Neural cell (in vitro differentiated cells): ENCODE data around the gene C11orf21. TPM values are rescaled to one million over a fixed set of nuclear protein-coding genes. Genes with fewer than 3 reads are reported as not detected.

ENCODE experiments used
- H2AFZ ChIP-seq: fragments of 200-600, 300-800 bp; sonication (generic), shearing (Covaris generic); 2 replicates; pipeline ENCODE4 v1.6.0; 2014; ENCODE audit warnings: low read depth, mild to moderate bottlenecking, antibody characterized with exemption, low read length, moderate library complexity
- H3F3A ChIP-seq: fragments of 200-600 bp; shearing (Covaris generic); 2 replicates; pipeline ENCODE4 v1.6.1; 2016; ENCODE audit warnings: mild to moderate bottlenecking, moderate library complexity, mixed read lengths, antibody characterized with exemption, low read length; ENCODE audit not compliant: insufficient read depth, poor library complexity, severe bottlenecking
- H3K27ac ChIP-seq: fragments of 200-600, 300-800 bp; sonication (generic), shearing (Covaris generic); 2 replicates; pipeline ENCODE4 v1.5.1; 2014; ENCODE audit warnings: mild to moderate bottlenecking, low read length, moderate library complexity
- H3K27me3 ChIP-seq: fragments of 300-800, 200-600 bp; sonication (generic), shearing (Covaris generic); 2 replicates; pipeline ENCODE4 v1.6.0; 2014; ENCODE audit warnings: mild to moderate bottlenecking, low read depth, low read length, moderate library complexity; ENCODE audit not compliant: insufficient read depth
- H3K36me3 ChIP-seq: fragments of 300-800, 200-600 bp; sonication (generic), shearing (Covaris generic); 2 replicates; pipeline ENCODE4 v1.5.1; 2014; ENCODE audit warnings: mild to moderate bottlenecking, antibody characterized with exemption, low read length, moderate library complexity; ENCODE audit not compliant: insufficient read depth
- H3K4me2 ChIP-seq: fragments of 300-800, 200-600 bp; sonication (generic), shearing (Covaris generic); 2 replicates; pipeline ENCODE4 v1.6.0; 2014; ENCODE audit warnings: mild to moderate bottlenecking, low read length
- H3K4me3 ChIP-seq: fragments of 300-800, 200-600 bp; sonication (generic), shearing (Covaris generic); 2 replicates; pipeline ENCODE4 v1.5.1; 2014; ENCODE audit warnings: mild to moderate bottlenecking, low read length, moderate library complexity
- H3K79me2 ChIP-seq: fragments of 200-600 bp; shearing (Covaris generic); replicated peaks from 2 replicates; pipeline ENCODE4 v1.6.0; 2014; ENCODE audit warnings: mild to moderate bottlenecking, low read length, moderate library complexity; ENCODE audit not compliant: insufficient read depth
- H3K9ac ChIP-seq: fragments of 300-800, 200-600 bp; sonication (generic), shearing (Covaris generic); 2 replicates; pipeline ENCODE4 v1.6.1; 2016; ENCODE audit warnings: mild to moderate bottlenecking, low read length, mixed read lengths
- H3K9me2 ChIP-seq: fragments of 200-600 bp; shearing (Covaris generic); 2 replicates; pipeline ENCODE4 v1.6.1; 2016; ENCODE audit warnings: mild to moderate bottlenecking, low read length, mixed read lengths; ENCODE audit not compliant: insufficient read depth
- H3K9me3 ChIP-seq: fragments of 200-600, 300-800 bp; sonication (generic), shearing (Covaris generic); 2 replicates; pipeline ENCODE4 v1.6.1; 2016; ENCODE audit warnings: mild to moderate bottlenecking, mixed run types, low read length, moderate library complexity, mixed read lengths
- H4K20me1 ChIP-seq: fragments of 200-600 bp; shearing (Covaris generic); 2 replicates; pipeline ENCODE4 v1.6.1; 2016; ENCODE audit warnings: mild to moderate bottlenecking, mixed run types; ENCODE audit not compliant: insufficient read depth
- CTCF ChIP-seq: fragments of 450-650 bp; IDR thresholded peaks from 2 replicates; pipeline ENCODE4 v1.5.1; 2014; ENCODE audit warnings: antibody characterized with exemption, mild to moderate bottlenecking, moderate library complexity; ENCODE audit not compliant: poor library complexity, severe bottlenecking
- EP300 ChIP-seq: fragments of 450-650 bp; conservative IDR thresholded peaks from 2 replicates; pipeline ENCODE4 v1.6.1; 2014; ENCODE audit warnings: antibody characterized with exemption, mild to moderate bottlenecking, moderate library complexity; ENCODE audit not compliant: poor library complexity, severe bottlenecking
- EZH2 ChIP-seq: fragments of 200-600, 300-800 bp; shearing (Covaris generic), sonication (generic); IDR thresholded peaks from 2 replicates; pipeline ENCODE4 v1.6.1; 2014; ENCODE audit warnings: antibody characterized with exemption, low read length, borderline replicate concordance, mild to moderate bottlenecking; ENCODE audit not compliant: insufficient read depth, poor library complexity, severe bottlenecking
- MXI1 ChIP-seq: fragments of 450-650 bp; conservative IDR thresholded peaks from 2 replicates; pipeline ENCODE4 v1.6.1; 2014; ENCODE audit warnings: antibody characterized with exemption, mild to moderate bottlenecking; ENCODE audit not compliant: poor library complexity, severe bottlenecking
- POLR2AphosphoS5 ChIP-seq: IDR thresholded peaks from 2 replicates; pipeline ENCODE4 v1.6.1; 2012
- RAD21 ChIP-seq: fragments of 450-650 bp; conservative IDR thresholded peaks from 2 replicates; pipeline ENCODE4 v1.6.1; 2014; ENCODE audit warnings: antibody characterized with exemption, mild to moderate bottlenecking, moderate library complexity
- SMC3 ChIP-seq: fragments of 450-650 bp; conservative IDR thresholded peaks from 2 replicates; pipeline ENCODE4 v1.6.1; 2014; ENCODE audit warnings: antibody characterized with exemption, mild to moderate bottlenecking, moderate library complexity; ENCODE audit not compliant: poor library complexity
- TAF1 ChIP-seq: IDR thresholded peaks from 2 replicates; pipeline ENCODE4 v1.6.1; 2012; ENCODE audit warnings: low read depth
- polyA plus RNA-seq: library from polyadenylated mRNA; depleted of rRNA; stranded (reverse); fragments of >200 nt; gene quantifications from 2 replicates; pipeline ENCODE4 v1.2.3, GENCODE V29; 2014
- TF ChIP-seq, protein P1 (sequence below): IDR thresholded peaks from 2 replicates; pipeline ENCODE4 v1.6.1; 2012; ENCODE audit warnings: borderline replicate concordance

Gene C11orf21
- polyA plus RNA-seq, 1 donor from 2014 or later: not detected

DNA sequence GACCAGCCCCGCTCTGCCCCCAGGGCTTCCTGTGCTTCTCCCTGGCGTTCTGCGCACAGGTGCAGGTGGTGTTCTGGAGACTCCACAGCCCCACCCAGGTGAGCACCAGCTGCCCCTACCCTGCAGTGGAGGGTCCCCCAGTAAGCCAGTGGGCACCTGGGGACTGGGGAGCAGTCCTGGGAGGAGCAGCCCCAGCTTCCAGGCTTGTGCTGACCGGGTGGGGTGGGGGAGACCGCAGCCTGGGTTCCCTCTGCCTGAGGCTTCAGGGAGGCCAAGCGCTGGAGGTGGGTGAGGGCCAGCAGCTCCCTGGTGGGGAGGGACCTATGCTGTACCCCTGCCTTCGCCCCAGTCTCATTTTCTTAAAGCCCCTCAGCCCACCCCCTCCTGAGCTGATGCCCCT, 7.0 kb upstream of the C11orf21 start:
- H3K27ac ChIP-seq: no peak overlapping the region
- no peak overlapping the region for H2AFZ ChIP-seq
- H4K20me1 ChIP-seq: no peaks in the 10 kb centered on the region
- no peak overlapping the region for H3K9ac ChIP-seq
- H3K36me3 ChIP-seq: no peaks in the 10 kb centered on the region
- no peak overlapping the region for H3K4me3 ChIP-seq
- H3K79me2 ChIP-seq: no peaks in the 10 kb centered on the region
- H3K27me3 ChIP-seq: no peaks in the 10 kb centered on the region
- no peak overlapping the region for H3K4me2 ChIP-seq
- H3K9me3 ChIP-seq: no peaks in the 10 kb centered on the region
- no peaks in the 10 kb centered on the region for H3K9me2 ChIP-seq
- TF ChIP-seq EZH2: no peak
- TF ChIP-seq, protein P1, sequence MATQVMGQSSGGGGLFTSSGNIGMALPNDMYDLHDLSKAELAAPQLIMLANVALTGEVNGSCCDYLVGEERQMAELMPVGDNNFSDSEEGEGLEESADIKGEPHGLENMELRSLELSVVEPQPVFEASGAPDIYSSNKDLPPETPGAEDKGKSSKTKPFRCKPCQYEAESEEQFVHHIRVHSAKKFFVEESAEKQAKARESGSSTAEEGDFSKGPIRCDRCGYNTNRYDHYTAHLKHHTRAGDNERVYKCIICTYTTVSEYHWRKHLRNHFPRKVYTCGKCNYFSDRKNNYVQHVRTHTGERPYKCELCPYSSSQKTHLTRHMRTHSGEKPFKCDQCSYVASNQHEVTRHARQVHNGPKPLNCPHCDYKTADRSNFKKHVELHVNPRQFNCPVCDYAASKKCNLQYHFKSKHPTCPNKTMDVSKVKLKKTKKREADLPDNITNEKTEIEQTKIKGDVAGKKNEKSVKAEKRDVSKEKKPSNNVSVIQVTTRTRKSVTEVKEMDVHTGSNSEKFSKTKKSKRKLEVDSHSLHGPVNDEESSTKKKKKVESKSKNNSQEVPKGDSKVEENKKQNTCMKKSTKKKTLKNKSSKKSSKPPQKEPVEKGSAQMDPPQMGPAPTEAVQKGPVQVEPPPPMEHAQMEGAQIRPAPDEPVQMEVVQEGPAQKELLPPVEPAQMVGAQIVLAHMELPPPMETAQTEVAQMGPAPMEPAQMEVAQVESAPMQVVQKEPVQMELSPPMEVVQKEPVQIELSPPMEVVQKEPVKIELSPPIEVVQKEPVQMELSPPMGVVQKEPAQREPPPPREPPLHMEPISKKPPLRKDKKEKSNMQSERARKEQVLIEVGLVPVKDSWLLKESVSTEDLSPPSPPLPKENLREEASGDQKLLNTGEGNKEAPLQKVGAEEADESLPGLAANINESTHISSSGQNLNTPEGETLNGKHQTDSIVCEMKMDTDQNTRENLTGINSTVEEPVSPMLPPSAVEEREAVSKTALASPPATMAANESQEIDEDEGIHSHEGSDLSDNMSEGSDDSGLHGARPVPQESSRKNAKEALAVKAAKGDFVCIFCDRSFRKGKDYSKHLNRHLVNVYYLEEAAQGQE: no peak
- no peak for TF ChIP-seq POLR2AphosphoS5
- TF ChIP-seq EP300: no peak
- TF ChIP-seq MXI1: no peak
- TF ChIP-seq TAF1: no peak
- no peak for TF ChIP-seq SMC3
- TF ChIP-seq RAD21: no peak
- TF ChIP-seq CTCF: no peak
- no peaks in the 10 kb centered on the region for H3F3A ChIP-seq

DNA sequence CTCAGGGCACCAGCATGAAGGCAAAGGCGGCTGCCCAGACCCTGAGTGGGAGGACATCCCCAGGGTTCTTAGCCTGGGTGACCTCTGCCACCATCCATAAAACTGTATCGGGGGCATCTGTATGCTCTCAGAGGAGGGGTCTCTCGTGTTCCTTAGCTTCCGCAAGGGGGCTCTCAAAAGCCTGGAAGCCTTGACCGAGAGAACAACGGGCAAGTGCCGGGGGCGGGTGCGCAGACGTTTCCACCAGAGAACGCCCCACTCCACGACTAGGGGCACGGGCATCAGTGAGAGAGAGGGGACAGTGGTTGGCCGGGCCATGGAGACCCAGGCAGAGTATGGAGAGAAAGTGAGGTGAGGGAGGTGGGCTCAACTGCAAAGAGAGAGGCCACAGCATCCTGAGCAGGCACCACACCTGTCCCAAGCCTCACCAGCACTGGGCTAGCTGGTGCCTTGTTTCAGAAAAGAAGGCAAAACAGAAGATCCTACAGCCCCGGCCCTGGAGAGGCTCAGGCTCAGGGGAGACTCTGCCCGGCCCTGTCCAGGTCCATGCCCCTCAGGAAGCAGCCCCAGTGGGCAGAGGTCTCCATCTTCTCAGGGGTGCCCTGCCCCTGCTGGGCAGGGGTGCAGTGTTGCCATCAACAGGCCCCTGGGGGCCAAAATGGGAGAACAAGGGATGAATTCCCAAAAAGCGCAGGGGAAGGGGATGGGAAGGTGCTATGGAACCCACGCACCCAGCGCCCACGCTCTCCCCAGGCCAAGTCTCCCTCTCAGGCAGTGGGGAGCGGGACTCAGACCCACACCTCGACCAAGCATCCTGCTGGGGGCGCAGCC, 6.0 kb upstream of the C11orf21 start:
- Histone ChIP-seq H3K27me3 (no peaks in the 10 kb centered on the region), H3K4me3 (no peak overlapping the region), H4K20me1 (no peaks in the 10 kb centered on the region), H3K27ac (no peak overlapping the region), H3K4me2 (no peak overlapping the region), H3K9me2 (no peaks in the 10 kb centered on the region), H3K79me2 (no peaks in the 10 kb centered on the region), H3K36me3 (no peaks in the 10 kb centered on the region), H2AFZ (no peak overlapping the region), H3K9ac (no peak overlapping the region), H3K9me3 (no peaks in the 10 kb centered on the region), H3F3A (no peaks in the 10 kb centered on the region)
- TF ChIP-seq RAD21 (no peak), POLR2AphosphoS5 (no peak), EP300 (no peak), CTCF (no peak), MXI1 (no peak), EZH2 (no peak), SMC3 (no peak), TAF1 (no peak)
- TF ChIP-seq, protein P1: no peak
